ENCODE results near the gene LRRC25.

DNA sequence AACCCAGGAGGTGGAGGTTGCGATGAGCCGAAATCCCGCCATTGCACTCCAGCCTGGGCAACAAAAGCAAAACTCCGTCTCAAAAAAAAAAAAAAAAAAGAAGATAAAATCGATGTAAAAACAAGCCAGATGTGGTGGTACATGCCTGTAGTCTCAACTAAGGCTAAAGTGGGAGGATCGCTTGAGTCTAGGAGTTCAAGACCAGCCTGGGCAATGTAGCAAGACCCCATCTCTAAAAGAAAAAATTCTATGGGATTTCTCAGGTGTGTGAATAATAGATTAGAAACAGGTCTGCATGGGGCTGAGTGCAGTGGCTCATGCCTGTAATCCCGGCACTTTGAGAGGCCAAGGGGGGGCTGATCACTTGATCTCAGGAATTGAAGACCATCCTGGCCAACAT, 45.9 kb downstream of the LRRC25 start:
- TF ChIP-seq, protein P1, sequence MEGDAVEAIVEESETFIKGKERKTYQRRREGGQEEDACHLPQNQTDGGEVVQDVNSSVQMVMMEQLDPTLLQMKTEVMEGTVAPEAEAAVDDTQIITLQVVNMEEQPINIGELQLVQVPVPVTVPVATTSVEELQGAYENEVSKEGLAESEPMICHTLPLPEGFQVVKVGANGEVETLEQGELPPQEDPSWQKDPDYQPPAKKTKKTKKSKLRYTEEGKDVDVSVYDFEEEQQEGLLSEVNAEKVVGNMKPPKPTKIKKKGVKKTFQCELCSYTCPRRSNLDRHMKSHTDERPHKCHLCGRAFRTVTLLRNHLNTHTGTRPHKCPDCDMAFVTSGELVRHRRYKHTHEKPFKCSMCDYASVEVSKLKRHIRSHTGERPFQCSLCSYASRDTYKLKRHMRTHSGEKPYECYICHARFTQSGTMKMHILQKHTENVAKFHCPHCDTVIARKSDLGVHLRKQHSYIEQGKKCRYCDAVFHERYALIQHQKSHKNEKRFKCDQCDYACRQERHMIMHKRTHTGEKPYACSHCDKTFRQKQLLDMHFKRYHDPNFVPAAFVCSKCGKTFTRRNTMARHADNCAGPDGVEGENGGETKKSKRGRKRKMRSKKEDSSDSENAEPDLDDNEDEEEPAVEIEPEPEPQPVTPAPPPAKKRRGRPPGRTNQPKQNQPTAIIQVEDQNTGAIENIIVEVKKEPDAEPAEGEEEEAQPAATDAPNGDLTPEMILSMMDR (IDR thresholded peaks at IDR 0.05; ENCODE audit: low read depth, low read length), result no peak
- TF ChIP-seq EZH2phosphoT487 (IDR thresholded peaks at IDR 0.05; ENCODE audit: low read depth), result no peak

All from OCI-LY3 (cell line).